ENCODE results near the gene CYS1.

Gene CYS1

GRCh38 chr2:10052216-10052615, 28.0 kb downstream of the CYS1 start:
- H3K4me3 ChIP-seq (replicated peaks in 1 of 2; ENCODE audit: low read depth in 2 of 2, low read length in 2 of 2), result no peak overlapping the region
- DNase-seq (ENCODE audit: low read depth in 2 of 2), result no peak
- TF ChIP-seq CTCF (IDR thresholded peaks at IDR 0.05; ENCODE audit: low read depth, low read length), result no peak

- peak; percentile 64 for TF ChIP-seq CTCF (IDR thresholded peaks at IDR 0.05; ENCODE audit: low read depth, low read length)
- no peak overlapping the region for H3K4me3 ChIP-seq (replicated peaks in 1 of 2; ENCODE audit: low read depth in 2 of 2, low read length in 2 of 2)
- DNase-seq (ENCODE audit: low read depth in 2 of 2), result peak; percentile 75 to 77
Measured at GRCh38 chr2:10048501-10049171, 31.6 kb downstream of the CYS1 start.

- H3K4me3 ChIP-seq (replicated peaks in 1 of 2; ENCODE audit: low read depth in 2 of 2, low read length in 2 of 2), result no peak overlapping the region
- DNase-seq (ENCODE audit: low read depth in 2 of 2), result no peak
Measured at GRCh38 chr2:10047616-10048500, 32.4 kb downstream of the CYS1 start.

GRCh38 chr2:10046931-10047330, 33.3 kb downstream of the CYS1 start:
- no peak overlapping the region for H3K4me3 ChIP-seq (replicated peaks in 1 of 2; ENCODE audit: low read depth in 2 of 2, low read length in 2 of 2)
- no peak for DNase-seq (ENCODE audit: low read depth in 2 of 2)
- TF ChIP-seq CTCF (IDR thresholded peaks at IDR 0.05; ENCODE audit: low read depth, low read length), result no peak

More at GRCh38 chr2:10047616-10048500, 32.4 kb downstream of the CYS1 start:
- no peak for TF ChIP-seq CTCF (IDR thresholded peaks at IDR 0.05; ENCODE audit: low read depth, low read length)

- no peak for TF ChIP-seq CTCF (IDR thresholded peaks at IDR 0.05; ENCODE audit: low read depth, low read length)
- no peak for DNase-seq (ENCODE audit: low read depth in 2 of 2)
- no peak overlapping the region for H3K4me3 ChIP-seq (replicated peaks in 1 of 2; ENCODE audit: low read depth in 2 of 2, low read length in 2 of 2)
Measured at GRCh38 chr2:10045561-10046355, 34.5 kb downstream of the CYS1 start.

- DNase-seq (ENCODE audit: low read depth in 2 of 2), result peak; percentile 95 to 98
- no peak for TF ChIP-seq CTCF (IDR thresholded peaks at IDR 0.05; ENCODE audit: low read depth, low read length)
- peak overlapping the region; percentile 57 to 69 for H3K4me3 ChIP-seq (replicated peaks in 1 of 2; ENCODE audit: low read depth in 2 of 2, low read length in 2 of 2)
Measured at GRCh38 chr2:10043906-10044601, 36.2 kb downstream of the CYS1 start.

Data from cardiac fibroblast (primary cell).